ENCODE data around the gene ACP6. TPM values are rescaled to one million over a fixed set of nuclear protein-coding genes. Genes with fewer than 3 reads are reported as not detected.

Gene ACP6
- total RNA-seq, 1 experiment from 2014 or later, result 12.0 TPM

DNA sequence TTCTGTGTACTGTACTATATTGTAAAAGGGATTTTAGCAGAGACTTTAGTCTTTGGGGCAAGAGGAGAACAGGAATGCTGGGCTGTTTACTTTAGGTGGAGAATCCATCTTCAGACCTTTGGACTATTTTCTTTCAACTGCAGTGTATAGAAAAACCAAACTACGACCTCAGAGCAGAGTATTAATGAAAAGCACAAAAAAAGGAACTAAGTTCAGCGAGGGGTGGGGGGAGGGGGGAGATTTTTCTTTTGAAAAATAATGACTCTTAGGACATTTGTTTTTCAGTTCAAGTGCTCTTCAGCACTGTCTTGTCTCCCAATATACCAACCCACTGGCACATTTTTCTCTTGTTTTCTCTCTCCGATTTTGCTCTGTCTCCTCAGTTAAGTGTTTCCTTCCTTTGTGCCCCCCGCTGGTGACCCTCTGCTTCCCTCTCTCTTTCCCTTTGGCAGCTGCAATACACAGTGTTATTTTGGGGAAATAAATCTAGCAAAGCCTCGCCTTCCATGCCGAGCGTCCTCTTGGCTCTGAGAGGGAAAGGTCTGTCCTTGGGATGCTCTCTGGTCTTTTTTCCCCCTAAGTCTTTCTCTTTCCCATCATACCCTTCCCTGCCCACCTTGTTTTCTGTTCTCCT lies 44.8 kb downstream of the ACP6 start:
- no peak overlapping the region for H3K4me3 ChIP-seq (ENCODE audit: low read depth in 2 of 2, low read length in 2 of 2)
- H3K9me3 ChIP-seq (ENCODE audit: control insufficient read depth, insufficient read depth, low read depth, low read length), result no peaks in the 10 kb centered on the region
- POLR2A ChIA-PET, result no interaction called here
- H3K27ac ChIP-seq (ENCODE audit: low read length), result no peak overlapping the region
- intact Hi-C loops (cut with micrococcal nuclease; ENCODE audit: unreplicated experiment), result loop anchor here (5.0 kb wide), 1 partner anchor 128 kb away; no protein-coding TSS in a partner anchor
- no peaks in the 10 kb centered on the region for H3K4me1 ChIP-seq (ENCODE audit: control insufficient read depth, insufficient read depth, low read length)
- ATAC-seq (no peak), DNase-seq (ENCODE audit: low read depth, low spot score) (no peak)
- in situ Hi-C loops (cut with HindIII; ENCODE audit: low pct_unique_long_range_greater_than_20kb, low sequenced_read_pairs), result no loop called here
- H3K27me3 ChIP-seq (ENCODE audit: control insufficient read depth, insufficient read depth, low read length), result no peaks in the 10 kb centered on the region
- TF ChIP-seq POLR2AphosphoS5 (IDR thresholded peaks at IDR 0.05; ENCODE audit: low read depth, low read length) (no peak), SIN3A (IDR thresholded peaks at IDR 0.05; ENCODE audit: borderline replicate concordance, insufficient read depth, low read depth, low read length) (no peak), TCF7L2 (IDR thresholded peaks at IDR 0.05; ENCODE audit: low read depth, low read length) (no peak)
- TF ChIP-seq, protein P1, sequence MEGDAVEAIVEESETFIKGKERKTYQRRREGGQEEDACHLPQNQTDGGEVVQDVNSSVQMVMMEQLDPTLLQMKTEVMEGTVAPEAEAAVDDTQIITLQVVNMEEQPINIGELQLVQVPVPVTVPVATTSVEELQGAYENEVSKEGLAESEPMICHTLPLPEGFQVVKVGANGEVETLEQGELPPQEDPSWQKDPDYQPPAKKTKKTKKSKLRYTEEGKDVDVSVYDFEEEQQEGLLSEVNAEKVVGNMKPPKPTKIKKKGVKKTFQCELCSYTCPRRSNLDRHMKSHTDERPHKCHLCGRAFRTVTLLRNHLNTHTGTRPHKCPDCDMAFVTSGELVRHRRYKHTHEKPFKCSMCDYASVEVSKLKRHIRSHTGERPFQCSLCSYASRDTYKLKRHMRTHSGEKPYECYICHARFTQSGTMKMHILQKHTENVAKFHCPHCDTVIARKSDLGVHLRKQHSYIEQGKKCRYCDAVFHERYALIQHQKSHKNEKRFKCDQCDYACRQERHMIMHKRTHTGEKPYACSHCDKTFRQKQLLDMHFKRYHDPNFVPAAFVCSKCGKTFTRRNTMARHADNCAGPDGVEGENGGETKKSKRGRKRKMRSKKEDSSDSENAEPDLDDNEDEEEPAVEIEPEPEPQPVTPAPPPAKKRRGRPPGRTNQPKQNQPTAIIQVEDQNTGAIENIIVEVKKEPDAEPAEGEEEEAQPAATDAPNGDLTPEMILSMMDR (IDR thresholded peaks at IDR 0.05), result no peak
- TF ChIP-seq, protein P2, sequence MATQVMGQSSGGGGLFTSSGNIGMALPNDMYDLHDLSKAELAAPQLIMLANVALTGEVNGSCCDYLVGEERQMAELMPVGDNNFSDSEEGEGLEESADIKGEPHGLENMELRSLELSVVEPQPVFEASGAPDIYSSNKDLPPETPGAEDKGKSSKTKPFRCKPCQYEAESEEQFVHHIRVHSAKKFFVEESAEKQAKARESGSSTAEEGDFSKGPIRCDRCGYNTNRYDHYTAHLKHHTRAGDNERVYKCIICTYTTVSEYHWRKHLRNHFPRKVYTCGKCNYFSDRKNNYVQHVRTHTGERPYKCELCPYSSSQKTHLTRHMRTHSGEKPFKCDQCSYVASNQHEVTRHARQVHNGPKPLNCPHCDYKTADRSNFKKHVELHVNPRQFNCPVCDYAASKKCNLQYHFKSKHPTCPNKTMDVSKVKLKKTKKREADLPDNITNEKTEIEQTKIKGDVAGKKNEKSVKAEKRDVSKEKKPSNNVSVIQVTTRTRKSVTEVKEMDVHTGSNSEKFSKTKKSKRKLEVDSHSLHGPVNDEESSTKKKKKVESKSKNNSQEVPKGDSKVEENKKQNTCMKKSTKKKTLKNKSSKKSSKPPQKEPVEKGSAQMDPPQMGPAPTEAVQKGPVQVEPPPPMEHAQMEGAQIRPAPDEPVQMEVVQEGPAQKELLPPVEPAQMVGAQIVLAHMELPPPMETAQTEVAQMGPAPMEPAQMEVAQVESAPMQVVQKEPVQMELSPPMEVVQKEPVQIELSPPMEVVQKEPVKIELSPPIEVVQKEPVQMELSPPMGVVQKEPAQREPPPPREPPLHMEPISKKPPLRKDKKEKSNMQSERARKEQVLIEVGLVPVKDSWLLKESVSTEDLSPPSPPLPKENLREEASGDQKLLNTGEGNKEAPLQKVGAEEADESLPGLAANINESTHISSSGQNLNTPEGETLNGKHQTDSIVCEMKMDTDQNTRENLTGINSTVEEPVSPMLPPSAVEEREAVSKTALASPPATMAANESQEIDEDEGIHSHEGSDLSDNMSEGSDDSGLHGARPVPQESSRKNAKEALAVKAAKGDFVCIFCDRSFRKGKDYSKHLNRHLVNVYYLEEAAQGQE (IDR thresholded peaks at IDR 0.05; ENCODE audit: insufficient read depth in 1 of 2, low read depth in 2 of 2, low read length in 1 of 2), result no peak
- CTCF ChIA-PET, result no interaction called here
- no TSS peak for BruUV-seq (replicated peaks)
- peaks cover 5% of the 10 kb centered on the region; the same call in 1 of the 2 replicates for H3K36me3 ChIP-seq (ENCODE audit: control insufficient read depth, insufficient read depth, low read length)

DNA sequence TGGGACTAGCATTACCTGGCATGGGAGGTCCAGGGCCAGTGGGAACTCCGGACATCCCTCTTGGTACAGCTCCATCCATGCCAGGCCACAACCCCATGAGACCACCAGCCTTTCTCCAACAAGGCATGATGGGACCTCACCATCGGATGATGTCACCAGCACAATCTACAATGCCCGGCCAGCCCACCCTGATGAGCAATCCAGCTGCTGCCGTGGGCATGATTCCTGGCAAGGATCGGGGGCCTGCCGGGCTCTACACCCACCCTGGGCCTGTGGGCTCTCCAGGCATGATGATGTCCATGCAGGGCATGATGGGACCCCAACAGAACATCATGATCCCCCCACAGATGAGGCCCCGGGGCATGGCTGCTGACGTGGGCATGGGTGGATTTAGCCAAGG lies 45.8 kb downstream of the ACP6 start:
- Histone ChIP-seq H3K36me3 (ENCODE audit: control insufficient read depth, insufficient read depth, low read length) (peaks cover 5% of the 10 kb centered on the region; the same call in 1 of the 2 replicates), H3K4me3 (ENCODE audit: low read depth in 2 of 2, low read length in 2 of 2) (no peak overlapping the region), H3K4me1 (ENCODE audit: control insufficient read depth, insufficient read depth, low read length) (no peaks in the 10 kb centered on the region), H3K27ac (ENCODE audit: low read length) (no peak overlapping the region), H3K9me3 (ENCODE audit: control insufficient read depth, insufficient read depth, low read depth, low read length) (no peaks in the 10 kb centered on the region), H3K27me3 (ENCODE audit: control insufficient read depth, insufficient read depth, low read length) (no peaks in the 10 kb centered on the region)
- no TSS peak for BruUV-seq (replicated peaks)
- DNase-seq (ENCODE audit: low read depth, low spot score) (no peak), ATAC-seq (no peak)
- ChIA-PET POLR2A (no interaction called here), CTCF (no interaction called here)
- in situ Hi-C loops (cut with HindIII; ENCODE audit: low pct_unique_long_range_greater_than_20kb, low sequenced_read_pairs), result no loop called here
- intact Hi-C loops (cut with micrococcal nuclease; ENCODE audit: unreplicated experiment), result no loop called here
- TF ChIP-seq, protein P1 (IDR thresholded peaks at IDR 0.05), result no peak
- no peak for TF ChIP-seq SIN3A (IDR thresholded peaks at IDR 0.05; ENCODE audit: borderline replicate concordance, insufficient read depth, low read depth, low read length)
- no peak for TF ChIP-seq TCF7L2 (IDR thresholded peaks at IDR 0.05; ENCODE audit: low read depth, low read length)
- TF ChIP-seq, protein P2 (IDR thresholded peaks at IDR 0.05; ENCODE audit: insufficient read depth in 1 of 2, low read depth in 2 of 2, low read length in 1 of 2), result no peak
- no peak for TF ChIP-seq POLR2AphosphoS5 (IDR thresholded peaks at IDR 0.05; ENCODE audit: low read depth, low read length)

Data from Panc1 (cell line).